RWPE2 (cell line): ENCODE measurements around the gene ARL5A.

Experiments
- ATAC-seq: fragments of 200-7000 bp; cut with Tn5 transposase; 3 replicates; pipeline ENCODE4 v1.9.1; 2021; ENCODE audit warnings: low read depth
- DNase-seq: peaks from one replicate; pipeline ENCODE4 v3.0.0-alpha.2; 2020; ENCODE audit warnings: low spot score
- H3K27ac ChIP-seq: fragments of 450-650 bp; 2 replicates; pipeline ENCODE4 v1.5.1; 2017; ENCODE audit warnings: mild to moderate bottlenecking; ENCODE audit not compliant: poor library complexity, severe bottlenecking
- H3K27me3 ChIP-seq: fragments of 250-450 bp; sonication (Bioruptor Pico); 2 replicates; pipeline ENCODE4 v1.5.1; 2021; ENCODE audit warnings: mild to moderate bottlenecking, moderate library complexity; ENCODE audit not compliant: insufficient read depth, poor library complexity, severe bottlenecking
- H3K36me3 ChIP-seq: fragments of 250-450 bp; sonication (Bioruptor Pico); 2 replicates; pipeline ENCODE4 v1.5.1; 2020; ENCODE audit warnings: low read depth, mild to moderate bottlenecking, moderate library complexity
- H3K4me1 ChIP-seq: fragments of 250-450 bp; sonication (Bioruptor Pico); 2 replicates; pipeline ENCODE4 v1.5.1; 2021; ENCODE audit warnings: mild to moderate bottlenecking, moderate library complexity; ENCODE audit not compliant: insufficient read depth, poor library complexity, severe bottlenecking
- H3K4me3 ChIP-seq: fragments of 250-450 bp; sonication (Bioruptor Pico); 2 replicates; pipeline ENCODE4 v1.5.1; 2021; ENCODE audit warnings: mild to moderate bottlenecking, moderate library complexity; ENCODE audit not compliant: severe bottlenecking
- H3K9me3 ChIP-seq: fragments of 250-450 bp; sonication (Bioruptor Pico); 2 replicates; pipeline ENCODE4 v1.5.1; 2021; ENCODE audit warnings: mild to moderate bottlenecking, moderate library complexity; ENCODE audit not compliant: severe bottlenecking
- TF ChIP-seq, protein P1 (sequence below): fragments of 450-650 bp; IDR thresholded peaks from one replicate; pipeline ENCODE4 v1.5.1; 2017; ENCODE audit warnings: mild to moderate bottlenecking, moderate library complexity; ENCODE audit not compliant: poor library complexity, severe bottlenecking

ARL5A gene

DNA sequence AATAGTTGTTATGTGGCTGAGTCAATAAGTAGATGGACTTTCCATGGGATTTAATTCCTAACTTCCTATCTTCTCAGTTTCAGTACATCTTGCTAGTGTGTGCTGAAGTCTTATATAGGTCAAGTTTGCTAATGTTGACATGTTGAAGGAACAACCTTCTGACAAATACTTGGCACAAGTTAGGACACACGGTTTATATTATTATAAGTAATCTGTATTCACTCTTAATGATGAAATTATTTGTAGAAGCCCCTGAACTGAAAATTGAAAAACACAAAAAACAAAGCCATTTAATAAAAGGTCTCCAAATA lies 19.2 kb downstream of the ARL5A start:
- ATAC-seq (no peak), DNase-seq (no peak)
- TF ChIP-seq, protein P1, sequence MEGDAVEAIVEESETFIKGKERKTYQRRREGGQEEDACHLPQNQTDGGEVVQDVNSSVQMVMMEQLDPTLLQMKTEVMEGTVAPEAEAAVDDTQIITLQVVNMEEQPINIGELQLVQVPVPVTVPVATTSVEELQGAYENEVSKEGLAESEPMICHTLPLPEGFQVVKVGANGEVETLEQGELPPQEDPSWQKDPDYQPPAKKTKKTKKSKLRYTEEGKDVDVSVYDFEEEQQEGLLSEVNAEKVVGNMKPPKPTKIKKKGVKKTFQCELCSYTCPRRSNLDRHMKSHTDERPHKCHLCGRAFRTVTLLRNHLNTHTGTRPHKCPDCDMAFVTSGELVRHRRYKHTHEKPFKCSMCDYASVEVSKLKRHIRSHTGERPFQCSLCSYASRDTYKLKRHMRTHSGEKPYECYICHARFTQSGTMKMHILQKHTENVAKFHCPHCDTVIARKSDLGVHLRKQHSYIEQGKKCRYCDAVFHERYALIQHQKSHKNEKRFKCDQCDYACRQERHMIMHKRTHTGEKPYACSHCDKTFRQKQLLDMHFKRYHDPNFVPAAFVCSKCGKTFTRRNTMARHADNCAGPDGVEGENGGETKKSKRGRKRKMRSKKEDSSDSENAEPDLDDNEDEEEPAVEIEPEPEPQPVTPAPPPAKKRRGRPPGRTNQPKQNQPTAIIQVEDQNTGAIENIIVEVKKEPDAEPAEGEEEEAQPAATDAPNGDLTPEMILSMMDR = no peak
- no peaks in the 10 kb centered on the region for H3K27me3 ChIP-seq
- H3K27ac ChIP-seq = no peak overlapping the region
- H3K36me3 ChIP-seq = peaks cover 77% of the 10 kb centered on the region
- H3K4me3 ChIP-seq = no peak overlapping the region
- H3K9me3 ChIP-seq = no peaks in the 10 kb centered on the region
- no peaks in the 10 kb centered on the region for H3K4me1 ChIP-seq

DNA sequence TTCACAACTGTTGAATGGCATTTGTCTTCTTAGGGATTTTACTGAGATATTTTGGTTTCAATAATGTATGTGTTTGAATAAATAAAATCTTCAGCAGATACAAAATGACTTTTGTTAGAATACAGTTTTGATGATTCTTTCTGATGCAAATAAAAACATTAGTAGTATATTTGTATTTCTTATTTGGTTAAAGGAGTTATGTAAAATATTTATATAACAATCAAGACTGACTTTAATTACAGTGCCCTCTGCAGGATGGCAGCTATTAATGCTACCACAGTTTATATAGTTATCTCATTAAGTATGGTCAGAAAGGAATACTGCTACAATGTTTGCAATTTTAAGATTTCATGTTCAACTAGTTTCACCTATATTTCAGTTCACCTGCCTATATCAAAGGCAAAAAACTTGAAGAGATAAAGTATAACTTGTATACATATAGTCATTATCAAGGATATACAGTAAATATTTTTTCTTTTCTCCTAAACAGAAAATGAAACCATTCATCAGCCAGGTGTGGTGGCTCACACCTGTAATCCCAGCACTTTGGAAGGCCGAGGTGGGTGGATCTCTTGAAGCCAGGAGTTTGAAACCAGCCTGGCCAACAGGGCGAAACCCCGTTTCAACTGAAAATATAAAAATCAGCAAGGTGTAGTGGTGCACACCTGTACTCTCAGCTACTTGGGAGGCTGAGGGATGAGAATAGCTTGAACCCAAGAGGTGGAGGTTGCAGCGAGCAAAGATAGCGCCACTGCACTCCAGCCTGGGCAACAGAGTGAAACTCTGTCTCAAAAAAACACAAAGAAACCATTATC lies 19.8 kb downstream of the ARL5A start:
- TF ChIP-seq, protein P1 = peak; percentile 76
- H3K36me3 ChIP-seq = peaks cover 77% of the 10 kb centered on the region
- DNase-seq = no peak

DNA sequence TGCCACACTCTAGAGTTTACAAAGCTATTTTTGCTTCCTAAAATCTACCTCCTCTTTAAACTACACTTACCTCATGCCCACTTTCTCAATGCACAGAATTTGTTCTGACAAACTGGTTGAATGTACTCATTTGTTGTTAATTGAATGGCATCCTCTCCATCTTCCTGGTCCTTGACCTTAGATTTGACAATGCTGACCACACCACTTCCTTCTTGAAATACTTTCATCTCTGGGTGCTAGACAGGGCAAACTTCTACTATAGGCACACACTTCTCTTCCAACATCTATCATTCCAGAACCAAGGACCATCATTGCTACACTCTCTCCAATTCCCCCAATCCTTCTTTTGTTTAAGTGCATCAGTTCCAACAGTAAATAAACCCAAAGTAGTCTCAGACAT lies 22.3 kb downstream of the ARL5A start:
- Histone ChIP-seq H3K4me3 (no peak overlapping the region), H3K27ac (no peak overlapping the region), H3K36me3 (peaks cover 79% of the 10 kb centered on the region), H3K4me1 (no peaks in the 10 kb centered on the region), H3K9me3 (no peaks in the 10 kb centered on the region), H3K27me3 (no peaks in the 10 kb centered on the region)
- DNase-seq = no peak
- no peak for ATAC-seq
- TF ChIP-seq, protein P1 = no peak

More for the DNA sequence above, 19.8 kb downstream of the ARL5A start:
- Histone ChIP-seq H3K9me3 (no peaks in the 10 kb centered on the region), H3K27ac (no peak overlapping the region), H3K4me1 (no peaks in the 10 kb centered on the region), H3K4me3 (no peak overlapping the region), H3K27me3 (no peaks in the 10 kb centered on the region)
- ATAC-seq = no peak

DNA sequence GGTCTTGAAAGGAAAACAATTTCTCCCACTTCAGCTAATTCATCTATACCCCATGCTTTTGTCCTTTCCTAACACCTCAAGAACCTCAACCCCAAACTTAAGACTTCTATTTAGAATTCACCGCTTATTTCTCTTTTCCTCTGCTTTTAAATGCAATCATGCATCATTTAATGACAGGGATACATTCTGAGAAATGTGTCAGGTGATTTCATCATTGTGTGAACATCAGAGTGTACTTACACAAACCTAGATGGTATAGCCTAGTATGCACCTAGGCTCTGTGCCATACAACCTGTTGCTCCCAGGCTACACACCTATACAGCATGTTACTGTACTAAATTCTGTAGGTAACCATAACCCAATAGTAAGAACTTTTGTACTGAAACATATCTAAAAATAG lies 22.9 kb downstream of the ARL5A start:
- Histone ChIP-seq H3K4me1 (no peaks in the 10 kb centered on the region), H3K27ac (no peak overlapping the region), H3K4me3 (no peak overlapping the region), H3K27me3 (no peaks in the 10 kb centered on the region), H3K9me3 (no peaks in the 10 kb centered on the region), H3K36me3 (peaks cover 79% of the 10 kb centered on the region)
- DNase-seq = no peak
- no peak for ATAC-seq
- TF ChIP-seq, protein P1 = no peak

DNA sequence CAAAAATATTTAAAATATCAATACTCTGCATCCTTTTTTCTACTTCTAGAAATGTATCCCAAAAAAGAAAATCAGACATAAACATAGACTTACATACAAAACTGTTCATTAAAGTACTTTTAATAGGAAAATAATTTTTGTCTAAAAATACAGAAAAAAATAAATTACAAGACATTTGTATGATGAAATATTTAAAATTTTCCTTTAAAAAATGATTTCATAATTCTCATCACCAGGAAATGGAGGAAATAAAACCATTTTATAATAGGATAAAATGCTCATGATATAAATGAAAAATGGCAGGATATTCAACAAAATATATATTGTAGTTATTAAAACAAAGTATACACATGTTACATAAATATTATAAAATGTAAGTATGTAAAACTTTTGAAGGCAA lies 24.4 kb downstream of the ARL5A start:
- Histone ChIP-seq H3K4me1 (no peaks in the 10 kb centered on the region), H3K27me3 (no peaks in the 10 kb centered on the region), H3K9me3 (no peaks in the 10 kb centered on the region), H3K27ac (no peak overlapping the region), H3K36me3 (peaks cover 72% of the 10 kb centered on the region), H3K4me3 (no peak overlapping the region)
- ATAC-seq = no peak
- TF ChIP-seq, protein P1 = no peak
- no peak for DNase-seq
